ENCODE measurements around the gene FZD4. TPM values are rescaled to one million over a fixed set of nuclear protein-coding genes. Genes with fewer than 3 reads are reported as not detected.

The FZD4 gene
- polyA plus RNA-seq, 1 donor from 2014 or later = 0.76 TPM

DNA sequence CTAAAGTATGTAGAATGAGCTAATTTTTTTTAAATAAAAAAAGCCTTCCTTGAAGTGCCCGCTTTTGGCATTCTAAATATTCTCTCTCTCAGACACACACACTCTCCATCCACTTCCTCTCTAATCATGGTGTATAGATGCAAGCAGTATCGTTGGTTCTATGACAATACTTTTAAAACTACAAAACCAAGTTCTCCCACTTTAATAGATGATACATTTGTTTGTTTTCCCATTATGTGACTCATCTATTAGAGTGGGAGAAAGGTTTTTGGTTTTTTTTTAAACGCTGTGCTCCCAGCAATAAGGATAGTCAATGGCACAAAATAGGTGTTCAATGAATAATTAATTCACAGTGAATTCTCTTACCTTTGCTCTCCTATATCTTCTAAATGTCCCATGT, 44.6 kb downstream of the FZD4 start:
- no peak overlapping the region for H3K4me3 ChIP-seq (ENCODE audit: low read length)
- no peaks in the 10 kb centered on the region for H3K79me2 ChIP-seq (replicated peaks; ENCODE audit: insufficient read depth, low read length)
- H2AFZ ChIP-seq (ENCODE audit: low read depth, low read length) = no peak overlapping the region
- H3K9me3 ChIP-seq (ENCODE audit: low read length) = no peaks in the 10 kb centered on the region
- H3K9me2 ChIP-seq (ENCODE audit: insufficient read depth, low read length) = no peaks in the 10 kb centered on the region
- H3K9ac ChIP-seq (ENCODE audit: low read length) = no peak overlapping the region
- no peaks in the 10 kb centered on the region for H3F3A ChIP-seq (ENCODE audit: insufficient read depth, low read length, poor library complexity, severe bottlenecking)
- no peaks in the 10 kb centered on the region for H4K20me1 ChIP-seq (ENCODE audit: insufficient read depth)
- H3K4me2 ChIP-seq (ENCODE audit: low read length) = no peak overlapping the region
- H3K27ac ChIP-seq (ENCODE audit: low read length) = no peak overlapping the region
- no peaks in the 10 kb centered on the region for H3K36me3 ChIP-seq (ENCODE audit: insufficient read depth, low read length)
- H3K27me3 ChIP-seq (ENCODE audit: insufficient read depth, low read depth, low read length) = no peaks in the 10 kb centered on the region
- no peak for TF ChIP-seq EP300 (conservative IDR thresholded peaks at IDR 0.05; ENCODE audit: poor library complexity, severe bottlenecking)
- no peak for TF ChIP-seq MXI1 (conservative IDR thresholded peaks at IDR 0.05; ENCODE audit: poor library complexity, severe bottlenecking)
- no peak for TF ChIP-seq EZH2 (IDR thresholded peaks at IDR 0.05; ENCODE audit: borderline replicate concordance, insufficient read depth, low read length, poor library complexity, severe bottlenecking)
- TF ChIP-seq RAD21 (conservative IDR thresholded peaks at IDR 0.05) = no peak
- TF ChIP-seq, protein P1, sequence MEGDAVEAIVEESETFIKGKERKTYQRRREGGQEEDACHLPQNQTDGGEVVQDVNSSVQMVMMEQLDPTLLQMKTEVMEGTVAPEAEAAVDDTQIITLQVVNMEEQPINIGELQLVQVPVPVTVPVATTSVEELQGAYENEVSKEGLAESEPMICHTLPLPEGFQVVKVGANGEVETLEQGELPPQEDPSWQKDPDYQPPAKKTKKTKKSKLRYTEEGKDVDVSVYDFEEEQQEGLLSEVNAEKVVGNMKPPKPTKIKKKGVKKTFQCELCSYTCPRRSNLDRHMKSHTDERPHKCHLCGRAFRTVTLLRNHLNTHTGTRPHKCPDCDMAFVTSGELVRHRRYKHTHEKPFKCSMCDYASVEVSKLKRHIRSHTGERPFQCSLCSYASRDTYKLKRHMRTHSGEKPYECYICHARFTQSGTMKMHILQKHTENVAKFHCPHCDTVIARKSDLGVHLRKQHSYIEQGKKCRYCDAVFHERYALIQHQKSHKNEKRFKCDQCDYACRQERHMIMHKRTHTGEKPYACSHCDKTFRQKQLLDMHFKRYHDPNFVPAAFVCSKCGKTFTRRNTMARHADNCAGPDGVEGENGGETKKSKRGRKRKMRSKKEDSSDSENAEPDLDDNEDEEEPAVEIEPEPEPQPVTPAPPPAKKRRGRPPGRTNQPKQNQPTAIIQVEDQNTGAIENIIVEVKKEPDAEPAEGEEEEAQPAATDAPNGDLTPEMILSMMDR (IDR thresholded peaks at IDR 0.05; ENCODE audit: poor library complexity, severe bottlenecking) = no peak
- no peak for TF ChIP-seq REST (IDR thresholded peaks at IDR 0.05; ENCODE audit: borderline replicate concordance)
- no peak for TF ChIP-seq TAF1 (IDR thresholded peaks at IDR 0.05; ENCODE audit: low read depth)
- TF ChIP-seq SMC3 (conservative IDR thresholded peaks at IDR 0.05; ENCODE audit: poor library complexity) = no peak
- TF ChIP-seq POLR2AphosphoS5 (IDR thresholded peaks at IDR 0.05) = no peak

DNA sequence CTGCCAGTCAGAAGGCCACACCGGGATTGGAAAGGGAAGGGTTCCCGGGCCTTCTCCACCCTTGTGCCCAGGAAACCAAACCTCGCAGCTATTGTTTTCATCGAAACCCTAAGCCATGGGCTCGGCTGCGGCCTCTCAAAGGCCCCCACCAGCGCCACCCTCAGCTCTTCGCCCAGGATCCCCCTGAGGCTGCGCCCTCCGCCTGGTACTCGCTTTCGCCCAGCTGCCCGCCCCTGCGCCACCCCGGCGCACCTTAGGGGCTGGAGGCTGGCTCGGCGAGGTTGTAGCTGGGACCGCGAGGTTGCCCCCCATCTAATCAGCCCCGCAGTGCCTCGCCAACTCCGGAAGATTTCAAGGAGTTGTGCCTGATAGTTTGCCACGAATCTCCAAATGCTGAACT, 49.0 kb downstream of the FZD4 start:
- Histone ChIP-seq H3K27ac (ENCODE audit: low read length) (no peak overlapping the region), H3K79me2 (replicated peaks; ENCODE audit: insufficient read depth, low read length) (no peaks in the 10 kb centered on the region), H4K20me1 (ENCODE audit: insufficient read depth) (no peaks in the 10 kb centered on the region), H3F3A (ENCODE audit: insufficient read depth, low read length, poor library complexity, severe bottlenecking) (no peaks in the 10 kb centered on the region), H3K36me3 (ENCODE audit: insufficient read depth, low read length) (no peaks in the 10 kb centered on the region), H3K4me3 (ENCODE audit: low read length) (no peak overlapping the region), H3K4me2 (ENCODE audit: low read length) (no peak overlapping the region), H3K9ac (ENCODE audit: low read length) (no peak overlapping the region), H3K9me2 (ENCODE audit: insufficient read depth, low read length) (no peaks in the 10 kb centered on the region), H2AFZ (ENCODE audit: low read depth, low read length) (no peak overlapping the region), H3K27me3 (ENCODE audit: insufficient read depth, low read depth, low read length) (no peaks in the 10 kb centered on the region), H3K9me3 (ENCODE audit: low read length) (no peaks in the 10 kb centered on the region)
- no peak for TF ChIP-seq EZH2 (IDR thresholded peaks at IDR 0.05; ENCODE audit: borderline replicate concordance, insufficient read depth, low read length, poor library complexity, severe bottlenecking)
- no peak for TF ChIP-seq REST (IDR thresholded peaks at IDR 0.05; ENCODE audit: borderline replicate concordance)
- no peak for TF ChIP-seq TAF1 (IDR thresholded peaks at IDR 0.05; ENCODE audit: low read depth)
- TF ChIP-seq RAD21 (conservative IDR thresholded peaks at IDR 0.05) = no peak
- no peak for TF ChIP-seq MXI1 (conservative IDR thresholded peaks at IDR 0.05; ENCODE audit: poor library complexity, severe bottlenecking)
- TF ChIP-seq POLR2AphosphoS5 (IDR thresholded peaks at IDR 0.05) = no peak
- TF ChIP-seq EP300 (conservative IDR thresholded peaks at IDR 0.05; ENCODE audit: poor library complexity, severe bottlenecking) = no peak
- TF ChIP-seq, protein P1 (IDR thresholded peaks at IDR 0.05; ENCODE audit: poor library complexity, severe bottlenecking) = no peak
- TF ChIP-seq SMC3 (conservative IDR thresholded peaks at IDR 0.05; ENCODE audit: poor library complexity) = no peak
